ENCODE results near the gene LPIN3.

Gene LPIN3

GRCh38 chr20:41386502-41387427 lies 46.1 kb downstream of the LPIN3 start:
- in situ Hi-C loops (cut with MboI; ENCODE audit: low sequenced_read_pairs), result no loop called here

GRCh38 chr20:41387444-41387851 lies 46.8 kb downstream of the LPIN3 start:
- in situ Hi-C loops (cut with MboI; ENCODE audit: low sequenced_read_pairs), result no loop called here

GRCh38 chr20:41390889-41391288 lies 50.3 kb downstream of the LPIN3 start:
- in situ Hi-C loops (cut with MboI; ENCODE audit: low sequenced_read_pairs), result no loop called here

- in situ Hi-C loops (cut with MboI; ENCODE audit: low sequenced_read_pairs), result no loop called here
These were observed 51.0 kb downstream of the LPIN3 start for GRCh38 chr20:41391587-41392001.

- in situ Hi-C loops (cut with MboI; ENCODE audit: low sequenced_read_pairs), result no loop called here
These were observed 51.7 kb downstream of the LPIN3 start for GRCh38 chr20:41392295-41392694.

GRCh38 chr20:41392871-41393704 lies 52.5 kb downstream of the LPIN3 start:
- in situ Hi-C loops (cut with MboI; ENCODE audit: low sequenced_read_pairs), result no loop called here

- in situ Hi-C loops (cut with MboI; ENCODE audit: low sequenced_read_pairs), result no loop called here
These were observed 53.1 kb downstream of the LPIN3 start for GRCh38 chr20:41393705-41394066.

GRCh38 chr20:41394081-41394480 lies 53.5 kb downstream of the LPIN3 start:
- in situ Hi-C loops (cut with MboI; ENCODE audit: low sequenced_read_pairs), result no loop called here

GRCh38 chr20:41394931-41395666 lies 54.5 kb downstream of the LPIN3 start:
- in situ Hi-C loops (cut with MboI; ENCODE audit: low sequenced_read_pairs), result no loop called here

- in situ Hi-C loops (cut with MboI; ENCODE audit: low sequenced_read_pairs), result no loop called here
These were observed 55.3 kb downstream of the LPIN3 start for GRCh38 chr20:41395667-41396664.

GRCh38 chr20:41398408-41398807 lies 57.8 kb downstream of the LPIN3 start:
- in situ Hi-C loops (cut with MboI; ENCODE audit: low sequenced_read_pairs), result no loop called here

GRCh38 chr20:41403604-41404003 lies 63.0 kb downstream of the LPIN3 start:
- in situ Hi-C loops (cut with MboI; ENCODE audit: low sequenced_read_pairs), result no loop called here

- in situ Hi-C loops (cut with MboI; ENCODE audit: low sequenced_read_pairs), result no loop called here
These were observed 64.8 kb downstream of the LPIN3 start for GRCh38 chr20:41405436-41405835.

GRCh38 chr20:41406353-41406752 lies 65.7 kb downstream of the LPIN3 start:
- in situ Hi-C loops (cut with MboI; ENCODE audit: low sequenced_read_pairs), result no loop called here

- in situ Hi-C loops (cut with MboI; ENCODE audit: low sequenced_read_pairs), result no loop called here
These were observed 66.3 kb downstream of the LPIN3 start for GRCh38 chr20:41406896-41407444.

- in situ Hi-C loops (cut with MboI; ENCODE audit: low sequenced_read_pairs), result no loop called here
These were observed 67.0 kb downstream of the LPIN3 start for GRCh38 chr20:41407607-41408006.

- in situ Hi-C loops (cut with MboI; ENCODE audit: low sequenced_read_pairs), result no loop called here
These were observed 67.7 kb downstream of the LPIN3 start for GRCh38 chr20:41408156-41408794.

- in situ Hi-C loops (cut with MboI; ENCODE audit: low sequenced_read_pairs), result no loop called here
These were observed 68.4 kb downstream of the LPIN3 start for GRCh38 chr20:41408986-41409385.

Data from hTERT RPE-1 (cell line).